ENCODE data around the gene PRKCA.

GRCh38 chr17:66507982-66508760, 205.8 kb downstream of the PRKCA start:
- no peak for TF ChIP-seq POLR2AphosphoS5 (IDR thresholded peaks at IDR 0.05; ENCODE audit: low read depth)
- no peak for TF ChIP-seq CTCF (conservative IDR thresholded peaks at IDR 0.05; ENCODE audit: low read depth in 2 of 2)
- no peak for TF ChIP-seq REST (IDR thresholded peaks at IDR 0.05; ENCODE audit: unreplicated experiment)
- TF ChIP-seq JUNB (IDR thresholded peaks at IDR 0.05; ENCODE audit: unreplicated experiment): no peak
- no peak for TF ChIP-seq EZH2phosphoT487 (IDR thresholded peaks at IDR 0.05; ENCODE audit: unreplicated experiment)
